GM23338 (cell line): ENCODE measurements around the gene F8. TPM values are rescaled to one million over a fixed set of nuclear protein-coding genes. Genes with fewer than 3 reads are reported as not detected.

Experiments
- ATAC-seq: fragments of 200-7000 bp; cut with Tn5 transposase; 3 replicates; pipeline ENCODE4 v1.9.1; 2020
- DNase-seq: peaks from one replicate; pipeline ENCODE4 v3.0.0-alpha.2; 2015; ENCODE audit warnings: low spot score
- H2AFZ ChIP-seq: fragments of 200-600 bp; sonication (generic); 2 replicates; pipeline ENCODE4 v1.8.0; 2016; ENCODE audit warnings: antibody characterized with exemption, mild to moderate bottlenecking, moderate library complexity
- H3F3A ChIP-seq: fragments of 200-600 bp; sonication (generic); replicated peaks from 2 replicates; pipeline ENCODE4 v1.8.0; 2017; ENCODE audit warnings: antibody characterized with exemption, mixed run types, low read depth
- H3K27ac ChIP-seq: fragments of 200-600 bp; sonication (generic); 2 replicates; pipeline ENCODE4 v1.6.1; 2016; ENCODE audit warnings: low read depth
- H3K27me3 ChIP-seq: fragments of 200-600 bp; sonication (generic); 2 replicates; pipeline ENCODE4 v1.8.0; 2016; ENCODE audit warnings: mild to moderate bottlenecking, mixed run types, moderate library complexity; ENCODE audit not compliant: insufficient read depth
- H3K36me3 ChIP-seq: fragments of 200-600 bp; sonication (generic); 2 replicates; pipeline ENCODE4 v1.8.0; 2016; ENCODE audit warnings: mild to moderate bottlenecking; ENCODE audit not compliant: insufficient read depth
- H3K4me1 ChIP-seq: fragments of 200-600 bp; sonication (generic); 2 replicates; pipeline ENCODE4 v1.8.0; 2016; ENCODE audit warnings: mild to moderate bottlenecking, moderate library complexity; ENCODE audit not compliant: insufficient read depth
- H3K4me2 ChIP-seq: fragments of 200-600 bp; sonication (generic); 2 replicates; pipeline ENCODE4 v1.7.1; 2017; ENCODE audit warnings: mixed run types
- H3K4me3 ChIP-seq: fragments of 200-600 bp; sonication (generic); 2 replicates; pipeline ENCODE4 v1.6.1; 2016; ENCODE audit warnings: mixed run types
- H3K79me2 ChIP-seq: fragments of 200-600 bp; sonication (generic); replicated peaks from 2 replicates; pipeline ENCODE4 v1.8.0; 2017; ENCODE audit warnings: mild to moderate bottlenecking; ENCODE audit not compliant: insufficient read depth
- H3K9me2 ChIP-seq: fragments of 200-600 bp; sonication (generic); 2 replicates; pipeline ENCODE4 v1.8.0; 2017; ENCODE audit not compliant: insufficient read depth
- H4K20me1 ChIP-seq: fragments of 200-600 bp; sonication (generic); replicated peaks from 2 replicates; pipeline ENCODE4 v1.8.0; 2017; ENCODE audit warnings: mild to moderate bottlenecking; ENCODE audit not compliant: insufficient read depth
- H3K27ac Mint-ChIP-seq: 2 replicates; pipeline ENCODE4 v1.8.0; 2020; ENCODE audit warnings: inconsistent platforms, mild to moderate bottlenecking, moderate library complexity, mixed read lengths
- H3K27me3 Mint-ChIP-seq: 3 replicates; pipeline ENCODE4 v1.8.0; 2022; ENCODE audit warnings: low read depth, mild to moderate bottlenecking, moderate library complexity, mixed read lengths, inconsistent platforms; ENCODE audit not compliant: insufficient read depth, poor library complexity
- H3K36me3 Mint-ChIP-seq: 3 replicates; pipeline ENCODE4 v1.8.0; 2021; ENCODE audit warnings: low read depth, mild to moderate bottlenecking, inconsistent platforms, moderate library complexity, mixed read lengths
- H3K4me1 Mint-ChIP-seq: 3 replicates; pipeline ENCODE4 v1.8.0; 2020; ENCODE audit warnings: mild to moderate bottlenecking, inconsistent platforms, mixed read lengths
- H3K4me3 Mint-ChIP-seq: 3 replicates; pipeline ENCODE4 v1.8.0; 2021; ENCODE audit warnings: moderate library complexity, mild to moderate bottlenecking, inconsistent platforms, mixed read lengths
- H3K9me3 Mint-ChIP-seq: 3 replicates; pipeline ENCODE4 v1.8.0; 2020; ENCODE audit warnings: moderate library complexity, mild to moderate bottlenecking, inconsistent platforms, mixed read lengths
- CREB1 ChIP-seq: fragments of 250-450 bp; sonication (Bioruptor Pico); IDR thresholded peaks from 2 replicates; pipeline ENCODE4 v1.5.0; 2020; ENCODE audit warnings: low read depth, mild to moderate bottlenecking, moderate library complexity
- EZH2 ChIP-seq: fragments of 200-600 bp; sonication (generic); IDR thresholded peaks from one replicate; pipeline ENCODE4 v1.8.0; 2017; ENCODE audit warnings: antibody characterized with exemption, mild to moderate bottlenecking, low read depth; ENCODE audit not compliant: unreplicated experiment
- NANOG ChIP-seq: IDR thresholded peaks from 2 replicates; pipeline ENCODE4 v1.6.1; 2016; ENCODE audit warnings: antibody characterized with exemption, borderline replicate concordance
- POLR2AphosphoS5 ChIP-seq: IDR thresholded peaks from 2 replicates; pipeline ENCODE4 v1.6.1; 2016; ENCODE audit warnings: antibody characterized with exemption, low read depth
- ZNF331 ChIP-seq: fragments of 250-450 bp; sonication (Bioruptor Pico); IDR thresholded peaks from 2 replicates; pipeline ENCODE4 v1.5.0; 2020; ENCODE audit warnings: low read depth, mild to moderate bottlenecking, moderate library complexity
- polyA plus RNA-seq: library from polyadenylated mRNA; unstranded; fragments of >200 nt; fragmentation: Nextera tagmentation; extraction: Ambion mirVana; gene quantifications from 2 replicates; pipeline ENCODE4 v1.2.1, GENCODE V29; 2016
- total RNA-seq: library from RNA; depleted of rRNA; stranded (reverse); fragments of >200 nt; shearing (Covaris generic); gene quantifications from 2 replicates; pipeline ENCODE4 v1.2.3, GENCODE V29; 2014
- TF ChIP-seq, protein P1 (sequence below): IDR thresholded peaks from one replicate; pipeline ENCODE4 v1.6.1; 2018; ENCODE audit warnings: antibody characterized with exemption; ENCODE audit not compliant: unreplicated experiment
- TF ChIP-seq, protein P2 (sequence below), 2 experiments: fragments of 200-600 bp in 1 of 2; sonication (generic) in 1 of 2; conservative IDR thresholded peaks; 2 replicates each; pipeline versions ENCODE4 v1.5.1 to v1.6.1; 2016 to 2017; ENCODE audit warnings: antibody characterized with exemption in 2 of 2, low read depth in 2 of 2, mild to moderate bottlenecking in 2 of 2, moderate library complexity in 1 of 2

Gene F8
- total and polyA plus RNA-seq, 2 experiments from 2014 or later: 0.70 to 1.8 TPM

DNA sequence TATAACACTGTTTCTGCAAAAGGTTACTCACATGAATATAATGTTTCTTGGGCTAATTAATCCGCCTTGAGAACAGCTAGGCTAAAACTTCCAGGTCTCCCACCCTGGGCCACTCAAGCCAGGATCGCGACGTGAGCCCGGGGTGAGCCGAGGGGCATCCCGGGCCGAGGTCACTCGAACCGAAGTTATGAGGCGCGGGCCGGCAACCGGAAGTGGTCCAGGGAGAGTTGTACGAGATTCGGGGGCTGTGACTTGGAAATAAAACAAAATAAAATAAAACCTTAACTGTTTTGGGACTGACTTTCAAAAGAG lies 48.1 kb upstream of the F8 start (continued):
- TF ChIP-seq, protein P1, sequence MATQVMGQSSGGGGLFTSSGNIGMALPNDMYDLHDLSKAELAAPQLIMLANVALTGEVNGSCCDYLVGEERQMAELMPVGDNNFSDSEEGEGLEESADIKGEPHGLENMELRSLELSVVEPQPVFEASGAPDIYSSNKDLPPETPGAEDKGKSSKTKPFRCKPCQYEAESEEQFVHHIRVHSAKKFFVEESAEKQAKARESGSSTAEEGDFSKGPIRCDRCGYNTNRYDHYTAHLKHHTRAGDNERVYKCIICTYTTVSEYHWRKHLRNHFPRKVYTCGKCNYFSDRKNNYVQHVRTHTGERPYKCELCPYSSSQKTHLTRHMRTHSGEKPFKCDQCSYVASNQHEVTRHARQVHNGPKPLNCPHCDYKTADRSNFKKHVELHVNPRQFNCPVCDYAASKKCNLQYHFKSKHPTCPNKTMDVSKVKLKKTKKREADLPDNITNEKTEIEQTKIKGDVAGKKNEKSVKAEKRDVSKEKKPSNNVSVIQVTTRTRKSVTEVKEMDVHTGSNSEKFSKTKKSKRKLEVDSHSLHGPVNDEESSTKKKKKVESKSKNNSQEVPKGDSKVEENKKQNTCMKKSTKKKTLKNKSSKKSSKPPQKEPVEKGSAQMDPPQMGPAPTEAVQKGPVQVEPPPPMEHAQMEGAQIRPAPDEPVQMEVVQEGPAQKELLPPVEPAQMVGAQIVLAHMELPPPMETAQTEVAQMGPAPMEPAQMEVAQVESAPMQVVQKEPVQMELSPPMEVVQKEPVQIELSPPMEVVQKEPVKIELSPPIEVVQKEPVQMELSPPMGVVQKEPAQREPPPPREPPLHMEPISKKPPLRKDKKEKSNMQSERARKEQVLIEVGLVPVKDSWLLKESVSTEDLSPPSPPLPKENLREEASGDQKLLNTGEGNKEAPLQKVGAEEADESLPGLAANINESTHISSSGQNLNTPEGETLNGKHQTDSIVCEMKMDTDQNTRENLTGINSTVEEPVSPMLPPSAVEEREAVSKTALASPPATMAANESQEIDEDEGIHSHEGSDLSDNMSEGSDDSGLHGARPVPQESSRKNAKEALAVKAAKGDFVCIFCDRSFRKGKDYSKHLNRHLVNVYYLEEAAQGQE: no peak
- TF ChIP-seq EZH2 (no peak), NANOG (no peak)
- TF ChIP-seq, protein P2, sequence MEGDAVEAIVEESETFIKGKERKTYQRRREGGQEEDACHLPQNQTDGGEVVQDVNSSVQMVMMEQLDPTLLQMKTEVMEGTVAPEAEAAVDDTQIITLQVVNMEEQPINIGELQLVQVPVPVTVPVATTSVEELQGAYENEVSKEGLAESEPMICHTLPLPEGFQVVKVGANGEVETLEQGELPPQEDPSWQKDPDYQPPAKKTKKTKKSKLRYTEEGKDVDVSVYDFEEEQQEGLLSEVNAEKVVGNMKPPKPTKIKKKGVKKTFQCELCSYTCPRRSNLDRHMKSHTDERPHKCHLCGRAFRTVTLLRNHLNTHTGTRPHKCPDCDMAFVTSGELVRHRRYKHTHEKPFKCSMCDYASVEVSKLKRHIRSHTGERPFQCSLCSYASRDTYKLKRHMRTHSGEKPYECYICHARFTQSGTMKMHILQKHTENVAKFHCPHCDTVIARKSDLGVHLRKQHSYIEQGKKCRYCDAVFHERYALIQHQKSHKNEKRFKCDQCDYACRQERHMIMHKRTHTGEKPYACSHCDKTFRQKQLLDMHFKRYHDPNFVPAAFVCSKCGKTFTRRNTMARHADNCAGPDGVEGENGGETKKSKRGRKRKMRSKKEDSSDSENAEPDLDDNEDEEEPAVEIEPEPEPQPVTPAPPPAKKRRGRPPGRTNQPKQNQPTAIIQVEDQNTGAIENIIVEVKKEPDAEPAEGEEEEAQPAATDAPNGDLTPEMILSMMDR (conservative IDR thresholded peaks at IDR 0.05; ENCODE audit: low read depth in 2 of 2): no peak

DNA sequence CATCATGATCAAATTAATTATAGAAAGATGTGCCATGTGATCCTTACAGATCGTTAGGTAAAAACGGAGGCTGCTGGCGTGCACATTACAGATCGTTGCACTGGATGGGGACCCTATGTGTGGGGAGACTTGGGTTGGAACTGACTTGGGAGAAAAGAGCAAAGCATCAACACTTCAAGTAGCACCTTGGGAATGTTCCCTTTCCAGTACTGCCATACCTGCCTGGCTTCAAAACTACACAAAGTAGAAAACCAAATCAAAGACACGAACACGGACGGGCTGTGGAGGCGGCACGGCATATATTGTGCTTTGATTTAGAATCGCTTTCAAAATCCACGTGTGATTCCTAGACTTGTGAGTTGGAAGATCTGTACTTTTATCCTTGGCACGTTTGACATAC lies 47.5 kb upstream of the F8 start:
- H3K36me3 ChIP-seq: no peaks in the 10 kb centered on the region
- H3K4me3 ChIP-seq: peak overlapping the region; percentile 79
- Mint-ChIP-seq H3K4me1 (no peaks in the 10 kb centered on the region; the same call in 1 of the 3 replicates), H3K36me3 (peaks cover 14% of the 10 kb centered on the region; the same call in 2 of the 3 replicates), H3K4me3 (peak overlapping the region; percentile 79), H3K27ac (no peak overlapping the region), H3K27me3 (no peaks in the 10 kb centered on the region), H3K9me3 (no peaks in the 10 kb centered on the region)
- no peaks in the 10 kb centered on the region for H3K27me3 ChIP-seq
- DNase-seq (peak; percentile 2), ATAC-seq (no peak)
- peak overlapping the region; percentile 86; the same call in 1 of the 2 replicates for H3K27ac ChIP-seq
- H2AFZ ChIP-seq: peak overlapping the region; percentile 96; the same call in 1 of the 2 replicates
- H3K9me2 ChIP-seq: no peaks in the 10 kb centered on the region
- no peaks in the 10 kb centered on the region for H4K20me1 ChIP-seq
- H3K79me2 ChIP-seq: peaks cover 19% of the 10 kb centered on the region
- no peaks in the 10 kb centered on the region for H3F3A ChIP-seq
- no peaks in the 10 kb centered on the region; the same call in 1 of the 2 replicates for H3K4me1 ChIP-seq
- peak overlapping the region; percentile 84 for H3K4me2 ChIP-seq
- TF ChIP-seq EZH2 (no peak), POLR2AphosphoS5 (no peak), ZNF331 (CRISPR knock-in tag) (no peak), CREB1 (CRISPR knock-in tag) (no peak)
- TF ChIP-seq, protein P2 (conservative IDR thresholded peaks at IDR 0.05; ENCODE audit: low read depth in 2 of 2): no peak
- TF ChIP-seq, protein P1: no peak
